ENCODE data around the gene LGMN.
"Not testable (repeated sequence)": the region's sequence is repeated elsewhere in the genome, so short reads cannot be mapped to it uniquely, and the experiment has no call there.

The LGMN gene

DNA sequence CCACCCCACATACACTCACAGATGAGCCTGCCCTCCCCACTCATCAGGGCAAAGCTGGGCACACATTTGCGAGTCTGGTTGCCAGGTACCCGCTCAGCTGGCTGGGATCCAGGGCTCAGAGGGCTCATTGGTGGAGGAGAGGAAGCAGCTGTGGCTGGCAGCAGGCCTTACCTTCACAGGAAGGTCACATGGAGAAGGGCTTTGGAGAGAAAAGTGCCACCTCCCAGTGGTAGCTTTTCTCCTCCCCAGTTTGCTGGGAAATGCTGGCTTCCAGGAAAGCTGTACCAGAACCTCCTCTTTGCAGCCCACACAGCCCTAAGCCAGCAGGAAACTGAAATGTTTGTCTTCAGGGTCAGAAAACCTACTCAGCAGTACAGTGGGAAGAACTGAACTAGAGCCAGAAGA is 55.6 kb downstream of the LGMN start:
- DNase-seq = no peak

DNA sequence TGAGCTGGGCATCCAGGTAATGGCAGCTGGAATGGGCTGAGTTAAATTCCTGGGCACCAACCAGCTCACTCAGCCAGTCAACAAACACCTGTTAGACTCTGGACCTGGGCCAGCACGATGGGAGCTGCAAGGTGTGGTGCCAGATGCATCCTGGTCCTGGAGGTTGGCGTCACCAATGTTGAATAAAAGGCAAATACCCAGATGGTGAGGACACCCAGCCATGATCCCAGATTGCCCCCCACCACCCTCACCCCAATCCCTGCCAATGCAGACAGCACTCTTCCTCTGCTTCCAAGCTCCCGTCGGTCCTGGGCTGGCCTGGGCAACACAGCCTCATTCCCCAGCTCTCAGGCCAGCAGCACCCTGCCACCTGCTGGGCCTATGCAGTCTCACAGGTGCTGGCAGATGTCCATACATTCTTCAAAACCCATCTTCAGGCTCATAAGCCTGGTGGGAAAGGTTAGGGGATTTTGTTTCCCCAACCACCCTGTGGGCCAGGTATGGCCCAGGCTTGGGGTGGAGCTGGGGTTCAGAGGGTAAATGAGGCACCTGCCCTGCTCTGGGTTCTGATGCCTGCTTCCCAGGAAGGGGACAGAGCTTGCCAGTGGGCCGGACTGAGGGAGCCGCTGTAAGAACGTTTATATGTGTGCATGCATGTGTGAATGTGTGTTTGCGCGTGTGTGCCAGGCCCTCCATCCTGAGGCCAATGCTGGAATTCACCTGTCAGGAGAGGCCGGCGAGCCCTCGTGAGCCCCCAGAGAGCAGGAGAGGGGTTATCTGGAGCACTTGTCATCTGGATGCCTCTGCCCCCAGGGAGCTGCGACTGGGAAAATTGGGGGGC is 58.0 kb downstream of the LGMN start:
- peak; percentile 64 for DNase-seq

DNA sequence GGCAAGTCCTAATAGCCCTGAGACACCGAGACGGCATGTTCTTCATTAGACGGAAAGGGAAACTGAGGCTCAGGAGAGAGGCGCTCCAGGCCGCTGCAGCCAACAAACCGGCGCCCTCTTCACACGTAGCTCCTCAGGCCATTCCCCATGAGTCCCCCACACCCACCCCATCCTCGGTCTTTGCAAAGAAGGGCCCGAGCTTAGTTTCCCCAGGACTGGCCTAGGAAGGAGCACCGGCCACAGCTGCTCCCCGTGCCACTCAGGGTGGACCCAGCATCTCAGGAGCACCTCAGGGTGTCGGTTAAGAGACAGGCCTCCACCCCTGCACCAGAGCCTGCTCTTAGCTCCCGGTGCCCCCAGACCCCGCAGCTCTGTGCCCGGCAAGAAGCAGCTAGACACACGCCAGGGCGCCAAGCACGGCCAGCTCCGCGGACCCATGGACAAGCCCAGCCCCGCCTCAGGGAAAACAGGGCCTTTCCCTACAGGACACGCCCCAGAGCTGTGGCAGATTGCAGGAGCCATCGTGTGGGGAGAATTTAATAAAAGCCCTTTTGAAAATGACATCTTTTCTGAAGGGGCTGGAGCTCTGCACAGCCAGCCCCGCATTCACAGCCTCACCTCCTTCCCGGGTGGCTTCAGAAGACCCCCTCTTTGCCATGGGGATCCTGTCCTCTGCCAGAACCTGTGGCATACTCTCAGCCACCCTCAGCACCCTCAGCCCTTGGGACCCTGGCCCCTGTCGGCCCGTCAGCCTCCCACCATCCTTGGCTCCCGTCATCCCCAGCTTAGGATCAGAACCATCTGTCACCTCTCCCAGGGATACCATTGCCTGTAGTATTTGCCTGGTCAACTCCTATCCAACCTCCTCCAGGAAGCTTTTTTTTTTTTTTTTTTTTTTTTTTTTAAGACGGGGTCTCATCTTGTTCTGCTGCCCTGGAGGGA is 59.7 kb downstream of the LGMN start:
- DNase-seq = no peak

DNA sequence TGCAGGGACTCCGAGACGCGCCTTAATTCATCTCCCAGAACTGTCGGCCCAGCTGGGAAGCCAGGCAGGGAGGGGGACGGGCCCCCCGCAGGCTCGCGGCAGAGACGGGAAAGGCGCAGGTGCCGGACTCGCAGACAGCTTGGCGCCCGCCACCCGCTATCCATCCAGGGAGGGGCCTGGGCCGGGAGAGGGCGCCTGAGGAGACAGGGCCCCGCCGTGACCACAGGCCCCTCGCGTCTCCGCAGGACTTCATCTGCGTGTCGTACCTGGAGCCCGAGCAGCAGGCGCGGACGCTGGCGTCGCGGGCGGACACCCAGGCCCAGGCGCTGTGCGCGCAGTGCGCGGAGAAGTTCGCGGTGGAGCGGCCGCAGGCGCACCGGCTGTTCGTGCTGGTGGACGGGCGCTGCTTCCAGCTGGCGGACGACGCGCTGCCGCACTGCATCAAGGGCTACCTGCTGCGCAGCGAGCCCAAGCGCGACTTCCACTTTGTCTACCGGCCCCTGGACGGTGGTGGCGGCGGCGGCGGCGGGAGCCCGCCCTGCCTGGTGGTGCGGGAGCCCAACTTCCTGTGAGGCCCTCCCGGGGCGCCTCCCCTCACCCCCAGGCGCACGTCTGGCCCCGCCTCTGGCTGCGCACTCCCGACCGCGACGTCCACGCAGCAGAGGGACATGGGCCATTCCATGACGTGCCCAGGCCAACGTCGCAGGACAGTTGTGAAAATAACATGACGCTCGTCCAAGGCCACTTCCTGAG is 60.6 kb downstream of the LGMN start:
- DNase-seq = no peak

DNA sequence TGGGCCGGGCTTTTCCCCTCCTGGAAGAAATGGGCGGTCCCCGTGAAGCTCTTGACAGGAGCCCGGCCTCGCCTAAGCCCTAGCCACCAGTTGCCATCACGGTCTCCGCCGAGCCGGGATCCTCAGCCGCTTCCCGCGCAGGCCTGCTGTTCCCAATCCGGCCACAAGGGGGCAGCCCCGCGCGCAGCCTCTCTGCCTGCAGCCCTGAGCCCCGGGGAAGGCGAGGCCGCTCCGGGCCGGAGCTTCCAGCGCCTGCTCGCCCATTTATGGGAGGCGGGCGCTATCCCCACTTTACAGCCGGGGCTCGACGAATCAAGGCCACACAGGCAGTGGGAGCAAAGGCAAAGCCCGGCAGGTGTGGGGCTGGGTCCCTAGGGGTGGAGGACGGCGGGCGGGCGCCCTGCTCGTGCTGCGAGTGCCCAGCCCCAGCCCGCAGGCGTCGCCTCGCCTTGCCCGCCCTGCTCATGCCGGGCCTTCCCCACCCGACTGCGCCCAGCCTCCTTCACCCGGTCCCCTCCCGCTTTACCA is 61.5 kb downstream of the LGMN start:
- DNase-seq = peak; percentile 54

DNA sequence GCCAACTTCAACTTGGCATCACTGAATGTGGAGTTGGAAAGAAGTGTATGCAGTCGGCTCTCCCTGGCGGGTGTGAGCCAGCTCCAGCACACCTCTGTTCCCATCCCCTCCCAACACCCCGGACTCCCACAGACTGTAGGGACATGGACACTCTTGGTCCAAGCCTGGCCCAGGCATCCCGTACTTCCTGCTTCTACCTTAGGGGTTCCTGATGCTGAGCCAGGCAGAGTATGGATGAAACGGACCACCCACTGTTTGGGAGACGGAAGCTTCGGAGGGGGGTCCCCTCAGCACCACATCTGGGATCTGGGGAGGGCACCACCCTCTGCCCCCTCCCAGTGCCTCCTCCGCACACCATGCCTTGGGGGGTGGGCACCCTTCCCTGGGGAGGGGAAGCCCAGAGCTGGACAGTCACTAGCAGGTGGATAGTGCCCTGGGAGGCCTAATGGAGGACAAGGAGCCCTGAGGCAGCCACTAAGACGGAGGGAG is 62.0 kb downstream of the LGMN start:
- DNase-seq = no peak

DNA sequence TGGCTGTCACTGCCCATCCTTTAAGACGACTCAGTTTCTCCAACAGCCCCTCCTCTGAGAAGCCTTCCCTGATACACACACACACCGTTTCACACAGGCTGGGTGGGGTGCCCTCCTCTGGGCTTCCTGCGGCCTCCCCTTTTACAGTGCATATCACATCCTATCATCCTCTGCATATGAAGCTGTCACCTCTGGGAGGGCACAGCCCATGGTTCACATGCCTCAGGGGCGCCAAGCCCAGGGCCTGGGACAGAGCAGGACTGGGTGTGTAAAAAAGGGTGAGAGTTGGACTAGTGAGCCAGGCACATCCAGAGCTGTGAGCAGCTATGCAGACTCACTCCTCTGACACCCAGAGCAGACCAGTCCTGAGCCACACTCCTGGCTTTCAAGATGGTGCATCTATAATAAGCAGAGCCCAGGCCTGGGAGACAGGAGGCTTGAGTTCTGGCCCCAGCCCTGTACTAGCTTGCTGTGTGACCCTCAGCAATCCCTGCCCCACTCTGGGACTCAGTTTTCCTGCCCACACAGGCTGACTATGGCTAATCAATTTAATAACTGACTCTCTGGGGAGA is 62.6 kb downstream of the LGMN start:
- DNase-seq = no peak

DNA sequence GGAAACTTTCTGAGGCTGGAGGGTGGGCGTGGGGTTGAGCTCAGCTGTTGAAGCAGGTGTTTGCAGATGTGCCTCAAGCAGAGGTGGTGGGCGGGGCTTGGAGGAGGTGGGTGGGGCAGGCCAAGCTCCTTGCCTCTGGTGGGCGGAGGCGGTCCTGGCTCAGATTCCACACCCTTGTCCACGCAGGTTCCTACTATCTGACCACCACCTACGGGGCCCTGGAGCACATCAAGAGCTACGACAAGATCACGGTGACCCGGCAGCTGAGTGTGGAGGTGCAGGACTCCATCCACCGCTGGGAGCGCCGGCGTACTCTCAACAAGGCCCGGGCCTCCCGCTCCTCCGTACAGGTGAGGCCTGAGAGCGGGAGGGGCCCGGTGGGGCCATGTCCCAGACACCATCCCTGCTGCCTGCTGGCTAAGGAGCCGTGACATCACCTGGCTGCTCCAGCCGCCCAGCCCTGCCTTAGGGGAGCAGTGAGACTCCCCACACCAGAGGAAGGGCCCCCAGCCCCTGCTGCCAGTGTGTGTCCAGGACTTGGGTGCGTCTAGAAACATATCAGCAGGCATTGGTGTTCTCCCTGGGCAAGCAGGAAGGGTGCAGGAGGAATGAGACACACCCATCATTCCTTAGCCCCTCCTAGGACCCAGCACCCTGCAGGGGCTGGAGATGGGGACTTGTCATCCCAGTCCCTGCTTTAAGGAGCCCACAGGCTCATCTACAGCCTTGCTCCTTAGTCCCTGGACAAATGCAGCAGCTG is 63.4 kb downstream of the LGMN start:
- no peak for DNase-seq

DNA sequence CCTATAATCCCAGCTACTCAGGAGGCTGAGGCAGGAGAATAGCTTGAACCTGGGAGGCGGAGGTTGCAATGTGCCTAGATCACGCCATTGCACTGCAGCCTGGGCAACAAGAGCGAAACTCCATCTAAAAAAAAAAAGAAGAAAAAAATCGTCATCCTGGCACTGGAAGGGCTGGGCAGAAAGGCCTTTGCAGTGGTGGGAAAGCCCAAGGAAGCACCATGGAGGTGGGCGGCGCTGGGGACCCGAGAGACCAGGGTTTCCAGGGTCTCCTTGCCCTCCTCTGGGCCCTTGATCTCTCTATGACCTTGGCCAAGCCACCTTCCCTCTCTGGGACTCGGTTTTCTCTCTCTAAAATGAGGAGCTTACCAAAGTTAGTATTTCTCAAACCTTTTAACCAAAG is 65.4 kb downstream of the LGMN start:
- DNase-seq = no peak

DNA sequence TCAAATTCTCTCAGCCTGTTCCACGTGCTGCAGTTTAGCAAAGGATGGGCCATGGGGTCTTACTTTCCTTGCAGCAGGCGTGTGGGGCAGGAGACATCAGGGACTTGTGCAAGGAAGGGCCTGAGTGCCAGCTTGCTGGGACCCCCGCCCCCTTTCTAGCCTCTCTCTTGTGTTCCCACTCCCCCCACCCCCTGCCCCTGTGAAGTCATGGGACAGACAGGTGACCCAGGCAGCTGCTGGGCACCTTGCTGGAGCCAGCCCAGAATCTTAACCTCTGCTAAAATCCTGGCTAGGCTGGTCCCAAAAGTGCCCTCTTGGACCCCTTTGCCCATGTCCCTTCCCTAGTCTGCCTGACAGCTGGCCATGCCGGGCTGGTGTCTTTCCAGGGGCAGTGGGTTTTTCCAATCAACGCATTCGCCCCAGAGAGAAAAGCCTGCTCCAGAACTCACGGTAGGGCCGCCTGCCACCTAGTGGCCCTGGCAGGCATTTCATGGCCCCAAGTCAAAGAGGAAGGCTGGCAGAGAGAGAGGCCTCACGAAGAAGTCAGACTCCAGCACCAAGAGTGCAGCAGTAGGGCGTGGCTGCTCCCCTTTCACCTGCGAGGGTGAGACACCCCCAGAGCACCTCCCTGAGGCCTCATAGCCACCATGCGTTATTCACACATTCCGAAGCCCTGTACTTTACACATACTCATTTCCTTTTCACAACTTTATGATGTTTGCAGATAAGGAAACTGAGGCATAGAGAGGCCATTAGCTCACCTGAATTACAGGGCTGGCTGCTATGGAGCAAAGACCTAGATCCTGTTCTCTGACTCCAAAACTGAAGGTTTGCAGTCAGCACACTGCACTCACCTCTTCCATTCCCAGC is 67.4 kb downstream of the LGMN start:
- DNase-seq = peak; percentile 67

DNA sequence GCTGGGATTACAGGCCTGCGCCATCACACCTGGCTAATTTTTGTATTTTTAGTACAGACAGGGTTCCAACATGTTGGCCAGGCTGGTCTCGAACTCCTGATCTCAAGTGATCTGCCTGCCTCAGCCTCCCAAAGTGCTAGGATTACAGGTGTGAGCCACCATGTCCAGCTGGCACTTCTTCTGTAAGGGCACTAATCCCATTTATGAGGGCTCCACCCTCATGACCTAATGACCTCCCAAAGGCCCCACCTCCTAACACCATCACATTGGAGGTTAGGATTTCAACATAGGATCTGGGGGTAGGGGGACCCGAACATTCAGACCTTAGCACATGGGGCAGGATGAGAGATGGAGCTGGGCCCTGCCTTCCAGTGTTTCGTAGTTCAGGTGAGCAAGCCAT is 68.1 kb downstream of the LGMN start:
- not testable (repeated sequence) for DNase-seq

DNA sequence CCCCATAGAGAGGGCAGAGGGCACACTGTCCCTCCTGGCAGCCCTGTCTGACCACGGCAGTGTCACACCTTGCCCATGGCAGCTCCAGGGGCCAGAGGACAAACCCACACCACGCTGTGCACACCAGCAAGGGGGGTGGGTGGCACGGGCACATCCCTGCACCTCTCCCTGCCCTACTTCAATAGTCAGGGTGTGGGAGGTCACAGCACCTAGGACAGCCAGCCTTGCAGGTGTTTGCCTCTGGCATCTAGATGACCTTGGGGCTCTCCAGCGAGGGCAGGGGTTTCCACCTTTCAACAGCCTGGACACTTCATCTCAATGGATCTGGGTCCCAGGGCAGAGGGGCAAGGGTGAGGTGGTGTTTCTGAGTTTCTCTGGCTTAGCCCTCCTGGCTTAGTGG is 69.2 kb downstream of the LGMN start:
- no peak for DNase-seq

DNA sequence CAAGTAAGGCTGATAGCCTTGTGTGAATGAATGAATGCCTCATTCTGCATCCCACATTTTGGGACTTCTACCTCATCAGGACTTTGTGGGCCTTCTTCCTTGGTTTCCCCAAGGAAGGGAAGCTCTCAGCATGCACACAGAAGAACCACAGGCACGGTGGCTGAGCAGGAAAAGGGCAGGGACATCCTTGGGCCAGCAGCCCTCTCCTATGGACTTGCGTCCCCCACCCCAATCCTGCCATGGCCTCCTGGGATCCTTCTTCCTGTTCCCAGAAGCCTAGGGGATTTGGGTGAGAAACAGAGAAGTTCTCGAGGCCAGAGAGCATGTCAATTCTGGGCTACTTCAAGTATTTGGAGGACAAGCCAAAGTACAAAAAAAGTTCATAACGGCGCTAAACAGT is 69.7 kb downstream of the LGMN start:
- DNase-seq = no peak

DNA sequence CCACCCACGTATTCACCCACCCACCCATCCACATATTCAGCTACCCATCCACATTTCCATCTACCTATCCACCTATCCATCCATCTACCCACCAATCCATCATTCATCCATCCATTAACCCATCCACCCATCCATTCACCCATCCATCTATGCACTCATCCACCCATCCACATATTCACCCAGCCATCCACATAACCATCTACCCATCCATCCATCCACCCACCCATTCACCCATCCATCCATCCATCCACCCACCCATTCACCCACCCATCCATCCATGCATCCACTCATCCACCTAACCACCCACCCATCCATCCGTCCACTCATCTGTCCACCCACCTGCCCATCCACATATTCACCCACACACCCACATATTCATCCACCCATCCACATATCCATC is 70.5 kb downstream of the LGMN start:
- DNase-seq = no peak

DNA sequence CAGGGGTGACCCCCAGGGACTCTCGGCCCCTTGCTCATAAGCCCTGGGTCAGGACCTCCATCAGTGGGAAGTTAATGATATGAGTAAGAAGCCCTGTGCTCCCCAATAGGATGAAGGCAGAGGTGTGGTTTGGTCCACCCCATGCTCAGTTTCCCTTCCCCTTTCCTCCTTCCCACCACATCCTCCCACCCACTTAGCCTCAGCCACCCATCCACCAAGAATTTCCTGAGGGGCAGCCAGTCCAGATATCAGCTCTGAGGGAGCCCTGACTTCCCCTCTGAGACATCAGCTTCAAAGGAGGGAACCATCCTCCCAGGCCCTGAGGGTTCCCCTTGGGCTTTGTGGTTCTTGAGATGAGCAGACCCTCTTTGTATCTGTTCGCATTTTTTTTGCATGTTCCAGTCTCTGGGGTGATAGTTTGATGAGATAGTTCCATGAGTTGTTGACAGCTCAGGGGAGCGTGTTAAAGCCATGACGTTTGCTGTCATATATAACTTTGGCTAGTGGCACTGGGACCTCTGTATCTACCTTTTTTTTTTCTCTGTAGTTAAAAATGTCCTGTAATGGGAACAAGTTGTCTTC is 71.2 kb downstream of the LGMN start:
- DNase-seq = no peak

DNA sequence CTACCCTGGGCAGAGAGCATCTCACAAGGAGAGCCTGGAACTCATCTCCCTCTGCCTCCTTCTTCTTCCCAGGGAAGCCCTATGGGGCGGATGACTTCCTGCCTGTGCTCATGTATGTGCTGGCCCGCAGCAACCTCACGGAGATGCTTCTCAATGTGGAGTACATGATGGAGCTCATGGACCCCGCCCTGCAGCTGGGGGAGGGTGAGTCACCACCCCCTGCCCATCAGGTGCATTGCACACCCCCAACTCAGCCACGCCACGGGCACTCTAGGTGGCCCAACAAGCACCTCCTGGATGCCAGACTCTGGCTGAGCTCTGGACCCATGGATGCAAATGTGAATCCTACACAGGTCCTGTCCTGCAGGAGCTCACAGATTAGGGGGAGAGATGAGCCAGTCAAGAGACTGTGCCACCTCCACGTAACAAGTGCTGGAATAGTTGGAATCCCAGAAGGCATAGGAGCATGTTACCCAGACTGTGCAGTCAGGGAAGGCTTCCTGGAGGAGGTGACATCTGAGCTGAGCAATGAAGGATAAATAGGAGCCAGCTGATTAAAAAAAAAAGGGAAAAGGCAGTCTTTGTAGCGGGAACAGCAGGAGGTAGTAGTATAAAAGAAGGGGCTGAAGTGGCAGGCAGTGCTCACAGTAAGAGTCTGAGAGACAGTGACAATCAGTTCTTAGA is 71.9 kb downstream of the LGMN start:
- DNase-seq = no peak

DNA sequence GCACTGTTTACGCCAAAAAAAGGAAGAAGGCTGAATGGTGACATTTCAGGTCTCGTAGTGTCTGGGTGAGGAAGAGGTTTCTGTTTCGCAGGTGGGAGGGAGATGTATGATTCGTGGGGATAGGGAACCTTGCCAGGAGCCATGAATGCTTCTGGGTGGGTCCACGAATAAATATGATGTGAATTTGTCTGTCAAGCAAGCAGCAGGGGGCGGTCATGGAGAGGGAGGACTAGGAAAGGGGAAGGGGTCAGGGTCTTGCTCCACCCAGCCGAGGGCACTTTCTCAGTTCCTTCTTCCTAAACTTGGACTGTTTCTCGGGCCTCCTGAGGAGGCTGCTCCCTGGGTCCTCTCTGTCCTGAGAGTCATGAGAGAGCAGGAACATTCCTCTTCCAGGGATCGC is 72.5 kb downstream of the LGMN start:
- no peak for DNase-seq

DNA sequence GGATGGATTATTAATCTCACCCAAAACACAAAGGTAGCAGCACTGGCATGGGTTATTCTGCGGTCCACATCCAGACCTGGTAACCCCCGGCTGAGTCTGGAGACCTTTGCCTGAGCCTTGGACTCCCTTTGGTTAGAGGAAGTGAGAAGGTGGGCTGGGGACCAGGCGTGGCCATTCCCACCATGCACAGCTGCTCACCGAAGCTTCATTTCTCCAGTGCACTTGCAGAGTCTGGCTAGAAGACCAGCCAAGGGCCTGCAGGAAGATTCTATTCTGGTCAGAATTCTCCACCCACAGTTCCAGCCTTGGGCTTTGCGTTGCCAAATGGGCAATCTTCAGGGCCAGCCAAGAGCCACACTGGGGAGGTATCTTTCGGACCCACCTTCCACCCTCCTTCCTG is 73.0 kb downstream of the LGMN start:
- no peak for DNase-seq

DNA sequence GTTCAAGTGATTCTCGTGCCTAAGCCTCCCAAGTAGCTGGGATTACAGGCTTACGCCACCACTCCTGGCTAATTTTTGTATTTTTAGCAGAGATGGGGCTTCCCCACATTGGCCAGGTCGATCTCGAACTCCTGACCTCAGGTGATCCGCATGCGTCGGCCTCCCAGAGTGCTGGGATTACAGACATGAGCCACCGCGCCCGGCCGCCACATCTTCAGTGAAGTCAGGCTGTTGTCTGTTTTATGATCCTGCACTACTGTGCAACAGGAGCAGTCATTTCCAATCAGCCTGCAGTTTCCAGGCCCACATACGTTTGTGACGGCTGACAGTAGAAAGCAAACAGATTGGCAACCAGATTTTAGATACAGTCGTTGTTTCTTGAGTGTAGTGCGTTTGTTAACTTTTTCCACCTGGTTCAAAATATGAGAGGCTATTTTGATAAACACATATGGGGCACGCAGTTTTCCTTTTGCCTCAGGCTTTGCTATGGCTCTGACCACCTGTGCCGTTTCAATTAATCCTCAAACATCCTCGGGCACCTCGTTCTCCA is 74.8 kb downstream of the LGMN start:
- no peak for DNase-seq

All from HCEC 1CT (cell line).